ENCODE data around the gene SULT1B1.
"Not testable (repeated sequence)": the region's sequence is repeated elsewhere in the genome, so short reads cannot be mapped to it uniquely, and the experiment has no call there.

SULT1B1 gene

DNA sequence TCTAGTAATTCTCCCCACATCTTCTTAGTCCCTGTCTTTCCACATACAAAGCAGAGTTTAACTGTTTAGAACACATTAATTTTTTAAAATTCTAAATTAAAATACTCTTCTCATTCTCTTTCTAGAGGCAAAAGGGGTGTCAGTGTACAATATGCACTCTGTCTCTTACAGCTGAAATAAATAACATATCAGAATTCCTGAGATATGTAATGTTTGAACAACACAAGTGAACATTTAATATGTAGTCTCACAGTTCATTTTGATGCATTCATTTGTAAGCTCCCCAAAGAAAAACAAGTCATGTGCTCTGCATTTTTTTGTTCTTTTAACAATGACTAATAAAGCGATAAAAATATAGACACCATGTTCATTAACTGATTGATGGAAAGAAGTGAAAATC is 19.7 kb upstream of the SULT1B1 start:
- H3K36me3 ChIP-seq (ENCODE audit: control insufficient read depth, insufficient read depth, low read length) = no peaks in the 10 kb centered on the region
- no peak overlapping the region for H3K27ac ChIP-seq (ENCODE audit: insufficient read depth, low read length, poor library complexity, severe bottlenecking)
- no peaks in the 10 kb centered on the region for H3K9me3 ChIP-seq (ENCODE audit: control insufficient read depth, low read length)
- H3K4me3 ChIP-seq (ENCODE audit: insufficient read depth, low read depth, low read length, poor library complexity, severe bottlenecking) = no peak overlapping the region
- no peaks in the 10 kb centered on the region for H3K27me3 ChIP-seq (replicated peaks; ENCODE audit: control insufficient read depth, insufficient read depth, low read length, poor library complexity, severe bottlenecking)
- DNase-seq = no peak
- no peaks in the 10 kb centered on the region for H3K4me1 ChIP-seq (ENCODE audit: control insufficient read depth, insufficient read depth, low read length, poor library complexity, severe bottlenecking)

DNA sequence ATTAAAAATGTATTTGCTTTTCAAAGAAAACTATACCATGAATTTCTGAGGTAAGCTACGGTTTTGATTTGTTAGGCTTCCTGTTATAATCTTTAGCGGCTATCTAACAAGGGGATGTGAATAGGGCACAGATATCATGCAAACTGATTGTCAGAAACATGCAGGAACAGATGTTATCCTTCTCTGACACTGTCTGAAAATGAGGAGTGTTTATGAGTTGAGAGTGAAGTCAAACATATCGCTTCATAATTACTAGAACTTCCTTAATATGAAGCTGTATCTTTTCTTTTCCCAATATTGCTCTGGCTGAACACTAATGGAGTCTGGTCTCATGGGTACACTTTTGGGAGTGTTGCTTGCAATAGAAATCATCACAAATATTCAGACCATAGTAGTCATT is 16.3 kb upstream of the SULT1B1 start:
- no peak for DNase-seq
- H3K27ac ChIP-seq (ENCODE audit: insufficient read depth, low read length, poor library complexity, severe bottlenecking) = no peak overlapping the region
- H3K4me1 ChIP-seq (ENCODE audit: control insufficient read depth, insufficient read depth, low read length, poor library complexity, severe bottlenecking) = no peaks in the 10 kb centered on the region
- H3K36me3 ChIP-seq (ENCODE audit: control insufficient read depth, insufficient read depth, low read length) = no peaks in the 10 kb centered on the region
- H3K27me3 ChIP-seq (replicated peaks; ENCODE audit: control insufficient read depth, insufficient read depth, low read length, poor library complexity, severe bottlenecking) = no peaks in the 10 kb centered on the region
- H3K4me3 ChIP-seq (ENCODE audit: insufficient read depth, low read depth, low read length, poor library complexity, severe bottlenecking) = no peak overlapping the region
- H3K9me3 ChIP-seq (ENCODE audit: control insufficient read depth, low read length) = no peaks in the 10 kb centered on the region

DNA sequence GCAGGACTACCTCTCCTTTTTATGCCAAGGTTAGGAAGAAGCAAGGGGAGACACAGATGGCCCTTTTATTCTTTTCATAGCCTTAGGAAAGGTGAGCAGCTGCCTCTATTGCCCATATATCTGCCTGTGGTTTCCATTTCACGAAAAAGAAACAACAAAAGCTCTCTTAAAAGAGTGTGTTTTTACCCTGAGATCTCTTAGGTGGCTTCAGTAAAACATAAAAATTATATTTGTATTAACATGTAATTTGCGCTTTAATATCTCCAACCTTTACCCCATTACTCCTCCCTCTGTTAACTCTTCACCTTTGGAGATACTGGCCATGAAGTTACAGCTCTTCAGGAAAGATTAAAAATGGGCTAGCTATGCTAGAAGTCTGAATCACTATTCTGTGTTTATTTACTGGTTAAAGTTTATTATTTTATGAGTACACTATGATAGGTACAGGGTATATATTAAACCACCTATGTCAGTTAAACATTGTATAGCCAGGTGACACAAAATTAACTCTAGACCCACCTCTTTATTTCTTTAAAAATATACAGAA is 15.0 kb upstream of the SULT1B1 start:
- Histone ChIP-seq H3K9me3 (ENCODE audit: control insufficient read depth, low read length) (no peaks in the 10 kb centered on the region), H3K27ac (ENCODE audit: insufficient read depth, low read length, poor library complexity, severe bottlenecking) (no peak overlapping the region), H3K4me3 (ENCODE audit: insufficient read depth, low read depth, low read length, poor library complexity, severe bottlenecking) (no peak overlapping the region), H3K27me3 (replicated peaks; ENCODE audit: control insufficient read depth, insufficient read depth, low read length, poor library complexity, severe bottlenecking) (no peaks in the 10 kb centered on the region), H3K36me3 (ENCODE audit: control insufficient read depth, insufficient read depth, low read length) (no peaks in the 10 kb centered on the region), H3K4me1 (ENCODE audit: control insufficient read depth, insufficient read depth, low read length, poor library complexity, severe bottlenecking) (no peaks in the 10 kb centered on the region)
- no peak for DNase-seq

- no peaks in the 10 kb centered on the region for H3K9me3 ChIP-seq (ENCODE audit: control insufficient read depth, low read length)
- H3K4me3 ChIP-seq (ENCODE audit: insufficient read depth, low read depth, low read length, poor library complexity, severe bottlenecking) = no peak overlapping the region
- no peaks in the 10 kb centered on the region for H3K36me3 ChIP-seq (ENCODE audit: control insufficient read depth, insufficient read depth, low read length)
- H3K27ac ChIP-seq (ENCODE audit: insufficient read depth, low read length, poor library complexity, severe bottlenecking) = no peak overlapping the region
- no peaks in the 10 kb centered on the region for H3K27me3 ChIP-seq (replicated peaks; ENCODE audit: control insufficient read depth, insufficient read depth, low read length, poor library complexity, severe bottlenecking)
- no peaks in the 10 kb centered on the region for H3K4me1 ChIP-seq (ENCODE audit: control insufficient read depth, insufficient read depth, low read length, poor library complexity, severe bottlenecking)
- DNase-seq = no peak
Observed at GRCh38 chr4:69773484-69773883, 13.1 kb upstream of the SULT1B1 start.

DNA sequence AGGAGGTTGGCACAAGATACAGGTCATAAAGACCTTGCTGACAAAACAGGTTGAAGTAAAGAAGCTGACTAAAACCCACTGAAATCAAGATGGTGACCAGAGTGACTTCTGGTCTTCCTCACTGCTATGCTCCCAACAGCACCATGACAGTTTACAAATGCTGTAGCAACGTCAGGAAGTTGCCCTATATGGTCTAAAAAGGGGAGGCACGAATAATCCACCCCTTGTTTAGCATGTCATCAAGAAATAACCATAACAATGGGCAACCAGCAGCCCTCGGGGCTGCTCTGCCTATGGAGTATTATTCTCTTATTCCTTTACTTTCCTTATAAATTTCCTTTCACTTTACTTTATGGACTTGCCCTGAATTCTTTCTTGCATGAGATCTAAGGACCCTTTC is 8.1 kb upstream of the SULT1B1 start:
- H3K27me3 ChIP-seq (replicated peaks; ENCODE audit: control insufficient read depth, insufficient read depth, low read length, poor library complexity, severe bottlenecking); H3K9me3 ChIP-seq (ENCODE audit: control insufficient read depth, low read length); H3K36me3 ChIP-seq (ENCODE audit: control insufficient read depth, insufficient read depth, low read length); H3K27ac ChIP-seq (ENCODE audit: insufficient read depth, low read length, poor library complexity, severe bottlenecking); H3K4me1 ChIP-seq (ENCODE audit: control insufficient read depth, insufficient read depth, low read length, poor library complexity, severe bottlenecking); DNase-seq; H3K4me3 ChIP-seq (ENCODE audit: insufficient read depth, low read depth, low read length, poor library complexity, severe bottlenecking): not testable (repeated sequence)

GRCh38 chr4:69765751-69766150 is 5.3 kb upstream of the SULT1B1 start:
- DNase-seq = no peak
- no peaks in the 10 kb centered on the region for H3K36me3 ChIP-seq (ENCODE audit: control insufficient read depth, insufficient read depth, low read length)
- no peaks in the 10 kb centered on the region for H3K27me3 ChIP-seq (replicated peaks; ENCODE audit: control insufficient read depth, insufficient read depth, low read length, poor library complexity, severe bottlenecking)
- H3K9me3 ChIP-seq (ENCODE audit: control insufficient read depth, low read length) = no peaks in the 10 kb centered on the region
- no peak overlapping the region for H3K27ac ChIP-seq (ENCODE audit: insufficient read depth, low read length, poor library complexity, severe bottlenecking)
- H3K4me1 ChIP-seq (ENCODE audit: control insufficient read depth, insufficient read depth, low read length, poor library complexity, severe bottlenecking) = no peaks in the 10 kb centered on the region
- H3K4me3 ChIP-seq (ENCODE audit: insufficient read depth, low read depth, low read length, poor library complexity, severe bottlenecking) = no peak overlapping the region

- H3K27ac ChIP-seq (ENCODE audit: insufficient read depth, low read length, poor library complexity, severe bottlenecking) = no peak overlapping the region
- H3K36me3 ChIP-seq (ENCODE audit: control insufficient read depth, insufficient read depth, low read length) = no peaks in the 10 kb centered on the region
- no peaks in the 10 kb centered on the region for H3K9me3 ChIP-seq (ENCODE audit: control insufficient read depth, low read length)
- no peak overlapping the region for H3K4me3 ChIP-seq (ENCODE audit: insufficient read depth, low read depth, low read length, poor library complexity, severe bottlenecking)
- no peaks in the 10 kb centered on the region for H3K4me1 ChIP-seq (ENCODE audit: control insufficient read depth, insufficient read depth, low read length, poor library complexity, severe bottlenecking)
- no peaks in the 10 kb centered on the region for H3K27me3 ChIP-seq (replicated peaks; ENCODE audit: control insufficient read depth, insufficient read depth, low read length, poor library complexity, severe bottlenecking)
- DNase-seq = no peak
Observed at GRCh38 chr4:69764311-69764710, 3.9 kb upstream of the SULT1B1 start.

DNA sequence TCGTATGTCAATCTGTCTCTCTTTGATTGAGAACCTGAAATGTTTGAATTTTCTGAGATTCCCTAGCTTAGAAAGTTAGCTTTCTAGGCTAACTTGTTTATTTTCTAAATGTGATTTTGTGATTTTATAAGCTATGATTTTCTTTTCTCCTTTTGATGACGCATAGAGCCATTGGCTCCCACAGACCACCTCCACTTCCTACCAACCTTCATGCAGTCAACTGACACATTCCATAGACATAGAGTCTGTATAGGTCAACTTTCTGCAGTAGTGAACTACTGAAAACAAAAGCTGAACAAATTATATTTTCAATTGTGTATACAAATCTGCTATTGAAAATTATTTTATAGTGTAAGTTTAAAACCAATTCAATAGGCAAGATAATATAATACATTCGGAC is 2.8 kb upstream of the SULT1B1 start:
- Histone ChIP-seq H3K27me3 (replicated peaks; ENCODE audit: control insufficient read depth, insufficient read depth, low read length, poor library complexity, severe bottlenecking) (no peaks in the 10 kb centered on the region), H3K36me3 (ENCODE audit: control insufficient read depth, insufficient read depth, low read length) (no peaks in the 10 kb centered on the region), H3K27ac (ENCODE audit: insufficient read depth, low read length, poor library complexity, severe bottlenecking) (no peak overlapping the region)

DNA sequence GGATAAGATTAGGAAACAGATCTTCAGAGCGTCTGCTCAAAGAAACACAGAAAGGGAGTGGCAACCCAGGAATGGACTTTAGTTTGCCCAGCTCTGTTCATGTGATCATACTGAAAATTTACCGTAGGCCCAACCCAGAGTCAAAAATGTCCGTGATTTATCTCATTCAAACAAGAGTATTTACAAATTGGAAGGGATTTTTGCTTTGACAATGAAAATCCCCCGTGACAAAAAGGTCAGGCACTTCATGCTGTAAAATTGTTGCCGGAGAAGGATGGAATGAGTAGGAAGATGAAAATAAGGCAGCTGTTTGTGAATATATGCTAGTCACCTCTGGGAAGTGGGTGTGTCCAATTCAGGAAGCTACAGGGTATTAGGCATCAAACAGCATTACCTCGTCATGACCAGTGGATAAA is 1.2 kb downstream of the SULT1B1 start:
- Histone ChIP-seq H3K4me1 (ENCODE audit: control insufficient read depth, insufficient read depth, low read length, poor library complexity, severe bottlenecking) (no peaks in the 10 kb centered on the region), H3K27ac (ENCODE audit: insufficient read depth, low read length, poor library complexity, severe bottlenecking) (no peak overlapping the region), H3K4me3 (ENCODE audit: insufficient read depth, low read depth, low read length, poor library complexity, severe bottlenecking) (peak overlapping the region; percentile 18), H3K27me3 (replicated peaks; ENCODE audit: control insufficient read depth, insufficient read depth, low read length, poor library complexity, severe bottlenecking) (no peaks in the 10 kb centered on the region), H3K9me3 (ENCODE audit: control insufficient read depth, low read length) (no peaks in the 10 kb centered on the region), H3K36me3 (ENCODE audit: control insufficient read depth, insufficient read depth, low read length) (no peaks in the 10 kb centered on the region)
- DNase-seq = no peak

More for the DNA sequence above, 2.8 kb upstream of the SULT1B1 start:
- no peaks in the 10 kb centered on the region for H3K9me3 ChIP-seq (ENCODE audit: control insufficient read depth, low read length)
- no peaks in the 10 kb centered on the region for H3K4me1 ChIP-seq (ENCODE audit: control insufficient read depth, insufficient read depth, low read length, poor library complexity, severe bottlenecking)
- no peak for DNase-seq
- no peak overlapping the region for H3K4me3 ChIP-seq (ENCODE audit: insufficient read depth, low read depth, low read length, poor library complexity, severe bottlenecking)

GRCh38 chr4:69757464-69757863 is 3.0 kb downstream of the SULT1B1 start:
- no peaks in the 10 kb centered on the region for H3K27me3 ChIP-seq (replicated peaks; ENCODE audit: control insufficient read depth, insufficient read depth, low read length, poor library complexity, severe bottlenecking)
- DNase-seq = no peak
- H3K36me3 ChIP-seq (ENCODE audit: control insufficient read depth, insufficient read depth, low read length) = no peaks in the 10 kb centered on the region
- no peak overlapping the region for H3K4me3 ChIP-seq (ENCODE audit: insufficient read depth, low read depth, low read length, poor library complexity, severe bottlenecking)
- H3K27ac ChIP-seq (ENCODE audit: insufficient read depth, low read length, poor library complexity, severe bottlenecking) = no peak overlapping the region
- no peaks in the 10 kb centered on the region for H3K4me1 ChIP-seq (ENCODE audit: control insufficient read depth, insufficient read depth, low read length, poor library complexity, severe bottlenecking)
- H3K9me3 ChIP-seq (ENCODE audit: control insufficient read depth, low read length) = no peaks in the 10 kb centered on the region
